PC-9 (cell line): ENCODE data around the gene NEDD8. TPM values are rescaled to one million over a fixed set of nuclear protein-coding genes. Genes with fewer than 3 reads are reported as not detected.

Experiments used
- BruUV-seq: library from RNA; stranded (reverse); fragments of 400-500 nt; replicated peaks from 2 replicates; lab custom pipeline; 2021; lab: Mats Ljungman, UMichigan
- CTCF ChIA-PET: fragments of 300-600 bp; sonication (Branson Sonifier 250); formaldehyde crosslinking; loops from one replicate; lab custom pipeline; 2022; ENCODE audit warnings: antibody characterized with exemption; lab: Charles Lee
- POLR2A ChIA-PET: fragments of 300-600 bp; sonication (Branson Sonifier 250); formaldehyde crosslinking; loops from one replicate; lab custom pipeline; 2022; ENCODE audit warnings: antibody characterized with exemption; ENCODE audit not compliant: unreplicated experiment; lab: Charles Lee
- DNase-seq, 2 experiments: peaks; one replicate each; pipeline versions ENCODE4 v3.0.0 to v3.0.0-alpha.2; 2015 to 2022; ENCODE audit warnings: mixed read lengths in 1 of 2
- H2AFZ ChIP-seq: fragments of 200-600 bp; sonication (generic); 2 replicates; pipeline ENCODE4 v1.8.1; 2017; ENCODE audit warnings: antibody characterized with exemption
- H3F3A ChIP-seq: fragments of 200-600 bp; sonication (generic); 2 replicates; pipeline ENCODE4 v1.8.1; 2017; ENCODE audit warnings: antibody characterized with exemption, mild to moderate bottlenecking, low read depth; ENCODE audit not compliant: insufficient read depth
- H3K27ac ChIP-seq: fragments of 200-600 bp; sonication (generic); 2 replicates; pipeline ENCODE4 v1.6.1; 2016; ENCODE audit warnings: mixed run types
- H3K27me3 ChIP-seq: fragments of 200-600 bp; sonication (generic); 2 replicates; pipeline ENCODE4 v1.6.1; 2016; ENCODE audit warnings: low read depth, mixed run types; ENCODE audit not compliant: insufficient read depth
- H3K36me3 ChIP-seq: fragments of 200-600 bp; sonication (generic); 2 replicates; pipeline ENCODE4 v1.6.1; 2016; ENCODE audit warnings: low read depth, mixed run types
- H3K4me1 ChIP-seq: fragments of 200-600 bp; sonication (generic); replicated peaks from 2 replicates; pipeline ENCODE4 v1.6.1; 2016; ENCODE audit warnings: mixed run types; ENCODE audit not compliant: insufficient read depth
- H3K4me2 ChIP-seq: fragments of 200-600 bp; sonication (generic); 2 replicates; pipeline ENCODE4 v1.6.1; 2017; ENCODE audit warnings: mixed run types
- H3K4me3 ChIP-seq: fragments of 200-600 bp; sonication (generic); 2 replicates; pipeline ENCODE4 v1.6.1; 2016; ENCODE audit warnings: mixed run types
- H3K79me2 ChIP-seq: fragments of 200-600 bp; sonication (generic); 2 replicates; pipeline ENCODE4 v1.6.1; 2017; ENCODE audit warnings: low read depth, mixed run types
- H3K9me2 ChIP-seq: fragments of 200-600 bp; sonication (generic); 2 replicates; pipeline ENCODE4 v1.8.1; 2017; ENCODE audit warnings: mild to moderate bottlenecking; ENCODE audit not compliant: insufficient read depth
- H3K9me3 ChIP-seq: fragments of 200-600 bp; sonication (generic); 2 replicates; pipeline ENCODE4 v1.8.1; 2016; ENCODE audit warnings: low read depth; ENCODE audit not compliant: insufficient read depth
- H4K20me1 ChIP-seq: fragments of 200-600 bp; sonication (generic); 2 replicates; pipeline ENCODE4 v1.8.1; 2017; ENCODE audit not compliant: insufficient read depth
- CTCF ChIP-seq: fragments of 200-600 bp; sonication (generic); conservative IDR thresholded peaks from 2 replicates; pipeline ENCODE4 v1.6.1; 2017; ENCODE audit warnings: mixed run types, antibody characterized with exemption, mild to moderate bottlenecking, moderate library complexity
- EZH2 ChIP-seq: fragments of 200-600 bp; sonication (generic); IDR thresholded peaks from 2 replicates; pipeline ENCODE4 v1.8.0; 2017; ENCODE audit warnings: antibody characterized with exemption, low read depth
- intact Hi-C: fragments of 100-400 bp; cut with micrococcal nuclease; formaldehyde crosslinking; loops from one replicate; pipeline ENCODE4 v1.10.0; 2022; ENCODE audit not compliant: unreplicated experiment
- total RNA-seq: library from RNA; stranded (reverse); gene quantifications from 2 replicates; pipeline ENCODE4 v1.2.3, GENCODE V29; 2021

Gene NEDD8
- total RNA-seq, 1 experiment from 2014 or later = 179 TPM

- no peak overlapping the region for H2AFZ ChIP-seq
- BruUV-seq = no TSS peak
- no peaks in the 10 kb centered on the region for H3K79me2 ChIP-seq
- no peak overlapping the region for H3K4me3 ChIP-seq
- TF ChIP-seq EZH2 (no peak), CTCF (no peak)
- no peak overlapping the region for H3K4me2 ChIP-seq
- intact Hi-C loops = no loop called here
- no peak overlapping the region for H3K27ac ChIP-seq
- no peaks in the 10 kb centered on the region for H3K9me3 ChIP-seq
- no peaks in the 10 kb centered on the region for H3K27me3 ChIP-seq
- no peak for DNase-seq
- ChIA-PET POLR2A (no interaction called here), CTCF (no interaction called here)
- H3K9me2 ChIP-seq = no peaks in the 10 kb centered on the region
- no peaks in the 10 kb centered on the region; the same call in 1 of the 2 replicates for H4K20me1 ChIP-seq
- H3F3A ChIP-seq = no peaks in the 10 kb centered on the region; the same call in 1 of the 2 replicates
- no peaks in the 10 kb centered on the region for H3K36me3 ChIP-seq
- H3K4me1 ChIP-seq = no peaks in the 10 kb centered on the region
Observed at GRCh38 chr14:24177891-24178290, 54.3 kb downstream of the NEDD8 start.

GRCh38 chr14:24177041-24177825, 54.9 kb downstream of the NEDD8 start:
- no peak for DNase-seq
- no peaks in the 10 kb centered on the region for H3K27me3 ChIP-seq
- no peaks in the 10 kb centered on the region for H3K4me1 ChIP-seq
- CTCF ChIA-PET = no interaction called here
- no peaks in the 10 kb centered on the region for H3K36me3 ChIP-seq
- H3K4me2 ChIP-seq = no peak overlapping the region
- no peaks in the 10 kb centered on the region; the same call in 1 of the 2 replicates for H4K20me1 ChIP-seq
- H3K79me2 ChIP-seq = no peaks in the 10 kb centered on the region
- intact Hi-C loops = no loop called here
- H3K4me3 ChIP-seq = no peak overlapping the region
- H3K9me2 ChIP-seq = no peaks in the 10 kb centered on the region
- TF ChIP-seq CTCF (no peak), EZH2 (no peak)
- no peak overlapping the region for H3K27ac ChIP-seq
- H2AFZ ChIP-seq = no peak overlapping the region
- POLR2A ChIA-PET = no interaction called here
- no peaks in the 10 kb centered on the region; the same call in 1 of the 2 replicates for H3F3A ChIP-seq
- no peaks in the 10 kb centered on the region for H3K9me3 ChIP-seq
- no TSS peak for BruUV-seq

GRCh38 chr14:24176599-24176998, 55.6 kb downstream of the NEDD8 start:
- no peak for DNase-seq
- no peaks in the 10 kb centered on the region for H3K9me3 ChIP-seq
- no TSS peak for BruUV-seq
- no peaks in the 10 kb centered on the region; the same call in 1 of the 2 replicates for H3F3A ChIP-seq
- H3K9me2 ChIP-seq = no peaks in the 10 kb centered on the region
- TF ChIP-seq EZH2 = no peak
- TF ChIP-seq CTCF = no peak
- no peaks in the 10 kb centered on the region; the same call in 1 of the 2 replicates for H4K20me1 ChIP-seq
- no peak overlapping the region for H2AFZ ChIP-seq
- no peak overlapping the region for H3K27ac ChIP-seq
- H3K4me3 ChIP-seq = no peak overlapping the region
- no peaks in the 10 kb centered on the region for H3K4me1 ChIP-seq
- no peaks in the 10 kb centered on the region for H3K36me3 ChIP-seq
- H3K4me2 ChIP-seq = no peak overlapping the region
- H3K79me2 ChIP-seq = no peaks in the 10 kb centered on the region
- ChIA-PET CTCF (no interaction called here), POLR2A (no interaction called here)
- no peaks in the 10 kb centered on the region for H3K27me3 ChIP-seq
- intact Hi-C loops = no loop called here
